Smooth muscle cell (in vitro differentiated cells): ENCODE results near the gene RELN. TPM values are rescaled to one million over a fixed set of nuclear protein-coding genes. Genes with fewer than 3 reads are reported as not detected.

ENCODE experiments used
- DNase-seq: peaks from one replicate; lab custom pipeline; 2025; ENCODE audit not compliant: unreplicated experiment; lab: John Stamatoyannopoulos, UW
- H2AFZ ChIP-seq: fragments of 200-600 bp; sonication (generic); 2 replicates; pipeline ENCODE4 v1.6.0; 2016; ENCODE audit warnings: antibody characterized with exemption, low read depth, mild to moderate bottlenecking
- H3F3A ChIP-seq: fragments of 200-600 bp; sonication (generic); 2 replicates; pipeline ENCODE4 v1.6.0; 2017; ENCODE audit warnings: antibody characterized with exemption, low read depth
- H3K27ac ChIP-seq: fragments of 200-600 bp; sonication (generic); 2 replicates; pipeline ENCODE4 v1.5.1; 2016; ENCODE audit warnings: low read depth, mild to moderate bottlenecking
- H3K27me3 ChIP-seq: fragments of 200-600 bp; sonication (generic); 2 replicates; pipeline ENCODE4 v1.6.1; 2016; ENCODE audit warnings: low read depth, mild to moderate bottlenecking
- H3K36me3 ChIP-seq: fragments of 200-600 bp; sonication (generic); 2 replicates; pipeline ENCODE4 v1.5.1; 2016; ENCODE audit warnings: low read depth
- H3K4me1 ChIP-seq: fragments of 200-600 bp; sonication (generic); 2 replicates; pipeline ENCODE4 v1.5.1; 2016; ENCODE audit warnings: low read depth
- H3K4me2 ChIP-seq: fragments of 200-600 bp; sonication (generic); 2 replicates; pipeline ENCODE4 v1.6.0; 2016; ENCODE audit warnings: mild to moderate bottlenecking
- H3K4me3 ChIP-seq: fragments of 200-600 bp; sonication (generic); 2 replicates; pipeline ENCODE4 v1.5.1; 2016; ENCODE audit warnings: mild to moderate bottlenecking
- H3K79me2 ChIP-seq: fragments of 200-600 bp; sonication (generic); 2 replicates; pipeline ENCODE4 v1.6.0; 2016; ENCODE audit warnings: low read depth, mild to moderate bottlenecking
- H3K9ac ChIP-seq: fragments of 200-600 bp; sonication (generic); 2 replicates; pipeline ENCODE4 v1.6.0; 2016; ENCODE audit warnings: low read depth
- H3K9me3 ChIP-seq: fragments of 200-600 bp; sonication (generic); replicated peaks from 2 replicates; pipeline ENCODE4 v1.5.1; 2016; ENCODE audit warnings: low read depth
- H4K20me1 ChIP-seq: fragments of 200-600 bp; sonication (generic); 2 replicates; pipeline ENCODE4 v1.6.0; 2016; ENCODE audit warnings: low read depth
- CTCF ChIP-seq: fragments of 200-600 bp; sonication (generic); IDR thresholded peaks from 2 replicates; pipeline ENCODE4 v1.5.1; 2017; ENCODE audit warnings: borderline replicate concordance, mild to moderate bottlenecking, antibody characterized with exemption; ENCODE audit not compliant: insufficient read depth, poor library complexity, severe bottlenecking
- WGBS: methylation state at CpG from one replicate; pipeline ENCODE4 v1.1.7; 2016; ENCODE audit warnings: low lambda C conversion rate; 5-methylcytosine and 5-hydroxymethylcytosine counted together
- polyA plus RNA-seq: library from polyadenylated mRNA; unstranded; fragments of >200 nt; fragmentation: Nextera tagmentation; extraction: Ambion mirVana; gene quantifications from 2 replicates; pipeline ENCODE4 v1.2.1, GENCODE V29; 2016
- total RNA-seq: library from RNA; depleted of rRNA; stranded (reverse); fragments of >200 nt; gene quantifications from 2 replicates; pipeline ENCODE4 v1.2.3, GENCODE V29; 2014

RELN gene
- total and polyA plus RNA-seq, 2 experiments from 2014 or later, result 0.90 TPM; not detected in 1

GRCh38 chr7:103940382-103941268 is 48.8 kb downstream of the RELN start:
- Histone ChIP-seq H3K4me2 (no peak overlapping the region), H3K27me3 (no peaks in the 10 kb centered on the region), H4K20me1 (no peaks in the 10 kb centered on the region), H3K79me2 (no peaks in the 10 kb centered on the region), H3K9ac (no peak overlapping the region), H3K4me3 (no peak overlapping the region), H3K4me1 (no peaks in the 10 kb centered on the region), H3F3A (no peaks in the 10 kb centered on the region), H3K9me3 (no peaks in the 10 kb centered on the region), H2AFZ (no peak overlapping the region), H3K27ac (no peak overlapping the region), H3K36me3 (no peaks in the 10 kb centered on the region)
- TF ChIP-seq CTCF, result no peak
- WGBS, result 80% methylated on average over 6 of the region's 6 CpGs
- no peak for DNase-seq

- no peak overlapping the region for H3K4me2 ChIP-seq
- H2AFZ ChIP-seq, result no peak overlapping the region
- no peak overlapping the region for H3K27ac ChIP-seq
- H3K79me2 ChIP-seq, result no peaks in the 10 kb centered on the region
- H3K4me1 ChIP-seq, result no peaks in the 10 kb centered on the region
- no peaks in the 10 kb centered on the region for H4K20me1 ChIP-seq
- no peaks in the 10 kb centered on the region for H3F3A ChIP-seq
- no peak overlapping the region for H3K4me3 ChIP-seq
- H3K9me3 ChIP-seq, result no peaks in the 10 kb centered on the region
- 84% methylated on average over 3 of the region's 3 CpGs for WGBS
- H3K36me3 ChIP-seq, result no peaks in the 10 kb centered on the region
- H3K9ac ChIP-seq, result no peak overlapping the region
- TF ChIP-seq CTCF, result no peak
- DNase-seq, result no peak
- no peaks in the 10 kb centered on the region for H3K27me3 ChIP-seq
Observed at GRCh38 chr7:103937680-103938079, 51.8 kb downstream of the RELN start.

- no peaks in the 10 kb centered on the region for H3K36me3 ChIP-seq
- no peaks in the 10 kb centered on the region for H3K79me2 ChIP-seq
- 73% methylated on average over 2 of the region's 2 CpGs for WGBS
- no peaks in the 10 kb centered on the region for H3K9me3 ChIP-seq
- no peak for DNase-seq
- no peaks in the 10 kb centered on the region for H3K27me3 ChIP-seq
- no peaks in the 10 kb centered on the region for H4K20me1 ChIP-seq
- H3K27ac ChIP-seq, result no peak overlapping the region
- no peak overlapping the region for H3K9ac ChIP-seq
- no peak for TF ChIP-seq CTCF
- H3K4me3 ChIP-seq, result no peak overlapping the region
- no peak overlapping the region for H3K4me2 ChIP-seq
- no peak overlapping the region for H2AFZ ChIP-seq
- no peaks in the 10 kb centered on the region for H3K4me1 ChIP-seq
- no peaks in the 10 kb centered on the region for H3F3A ChIP-seq
Observed at GRCh38 chr7:103936558-103936957, 52.9 kb downstream of the RELN start.

- no peak for DNase-seq
- H3K36me3 ChIP-seq, result no peaks in the 10 kb centered on the region
- WGBS, result 0% methylated on average over 1 of the region's 1 CpG
- no peak overlapping the region for H3K4me3 ChIP-seq
- H3F3A ChIP-seq, result no peaks in the 10 kb centered on the region
- H3K27ac ChIP-seq, result no peak overlapping the region
- no peaks in the 10 kb centered on the region for H3K4me1 ChIP-seq
- H3K9ac ChIP-seq, result no peak overlapping the region
- no peaks in the 10 kb centered on the region for H3K9me3 ChIP-seq
- no peak for TF ChIP-seq CTCF
- no peaks in the 10 kb centered on the region for H3K27me3 ChIP-seq
- no peak overlapping the region for H3K4me2 ChIP-seq
- no peaks in the 10 kb centered on the region for H3K79me2 ChIP-seq
- no peaks in the 10 kb centered on the region for H4K20me1 ChIP-seq
- H2AFZ ChIP-seq, result no peak overlapping the region
Observed at GRCh38 chr7:103934508-103934907, 55.0 kb downstream of the RELN start.
